Keratinocyte (primary cell): ENCODE results near the gene DRC1. TPM values are rescaled to one million over a fixed set of nuclear protein-coding genes. Genes with fewer than 3 reads are reported as not detected.

ENCODE experiments used
- DNase-seq: peaks from one replicate; pipeline ENCODE4 v3.0.0-alpha.2; 2011; ENCODE audit warnings: low read depth, missing footprints, low spot score
- FAIRE-seq: peaks from 2 replicates; lab custom pipeline; 2011; peaks lifted over from hg19 to GRCh38; lab: Jason Lieb, UNC
- H2AFZ ChIP-seq: 2 replicates; pipeline ENCODE4 v1.6.0; 2012; ENCODE audit warnings: low read length, control low read depth, inconsistent platforms; ENCODE audit not compliant: control insufficient read depth
- H3K27ac ChIP-seq: 2 replicates; pipeline ENCODE4 v1.5.1; 2011; ENCODE audit warnings: low read length; ENCODE audit not compliant: control insufficient read depth, insufficient read depth
- H3K27me3 ChIP-seq: 3 replicates; pipeline ENCODE4 v1.6.0; 2011; ENCODE audit warnings: low read length; ENCODE audit not compliant: control insufficient read depth, insufficient read depth; ENCODE audit errors: extremely low read depth
- H3K36me3 ChIP-seq, 2 experiments: 2 replicates in 1 of 2; 3 replicates in 1 of 2; pipeline ENCODE4 v1.5.1; 2011; ENCODE audit warnings: low read length in 2 of 2, mild to moderate bottlenecking in 1 of 2; ENCODE audit not compliant: control insufficient read depth in 2 of 2, insufficient read depth in 2 of 2; ENCODE audit errors: extremely low read depth in 1 of 2
- H3K4me1 ChIP-seq: 3 replicates; pipeline ENCODE4 v1.5.1; 2011; ENCODE audit warnings: low read length; ENCODE audit not compliant: control insufficient read depth, insufficient read depth; ENCODE audit errors: extremely low read depth
- H3K4me2 ChIP-seq: 3 replicates; pipeline ENCODE4 v1.6.0; 2011; ENCODE audit warnings: low read depth, low read length; ENCODE audit not compliant: control insufficient read depth, insufficient read depth; ENCODE audit errors: extremely low read depth
- H3K4me3 ChIP-seq, 3 experiments: fragments of 200-600 bp in 1 of 3; sonication (generic) in 1 of 3; 2 replicates in 2 of 3; 3 replicates in 1 of 3; pipeline ENCODE4 v1.5.1; 2011 to 2016; ENCODE audit warnings: low read length in 3 of 3, mild to moderate bottlenecking in 3 of 3, control low read depth in 2 of 3, inconsistent platforms in 1 of 3, low read depth in 1 of 3, mixed read lengths in 1 of 3, mixed run types in 1 of 3, moderate library complexity in 1 of 3; ENCODE audit not compliant: control insufficient read depth in 2 of 3, insufficient read depth in 2 of 3; ENCODE audit errors: extremely low read depth in 1 of 3
- H3K79me2 ChIP-seq: 2 replicates; pipeline ENCODE4 v1.6.0; 2012; ENCODE audit warnings: low read length; ENCODE audit not compliant: control insufficient read depth, insufficient read depth
- H3K9ac ChIP-seq: 3 replicates; pipeline ENCODE4 v1.6.0; 2011; ENCODE audit warnings: low read length; ENCODE audit not compliant: control insufficient read depth, insufficient read depth; ENCODE audit errors: extremely low read depth
- H3K9me1 ChIP-seq: 3 replicates; pipeline ENCODE4 v1.6.0; 2011; ENCODE audit warnings: low read length; ENCODE audit not compliant: control insufficient read depth, insufficient read depth; ENCODE audit errors: extremely low read depth
- H3K9me3 ChIP-seq: 2 replicates; pipeline ENCODE4 v1.5.1; 2012; ENCODE audit warnings: low read depth, low read length; ENCODE audit not compliant: control insufficient read depth
- H4K20me1 ChIP-seq: 3 replicates; pipeline ENCODE4 v1.6.0; 2011; ENCODE audit warnings: low read length; ENCODE audit not compliant: control insufficient read depth, insufficient read depth; ENCODE audit errors: extremely low read depth
- EZH2 ChIP-seq: IDR thresholded peaks from one replicate; pipeline ENCODE4 v1.6.1; 2012; ENCODE audit warnings: inconsistent platforms, mild to moderate bottlenecking, low read length, moderate library complexity
- dilution Hi-C: fragments of 300-500 bp; cut with MboI; formaldehyde crosslinking; loops from one replicate; pipeline ENCODE4 v1.7.0; 2020; ENCODE audit warnings: low sequenced_read_pairs; ENCODE audit not compliant: extremely low pct_ligation_motif_present
- polyA plus RNA-seq, 5 experiments: library from polyadenylated mRNA; depleted of rRNA in 3 of 5; stranded (reverse) in 3 of 5; stranded (forward) in 1 of 5; unstranded in 1 of 5; fragments of >200 nt; gene quantifications; 1 replicate in 1 of 5; 2 replicates in 3 of 5; 3 replicates in 1 of 5; pipeline versions ENCODE4 v1.2.1 to v1.2.3, GENCODE V29; 2011 to 2012; ENCODE audit warnings: missing spikeins in 2 of 5, low read depth in 1 of 5, low replicate concordance in 1 of 5
- TF ChIP-seq, protein P1 (sequence below), 3 experiments: IDR thresholded peaks in 1 of 3; conservative IDR thresholded peaks in 1 of 3; optimal IDR thresholded peaks in 1 of 3; 2 replicates in 2 of 3; 3 replicates in 1 of 3; pipeline versions ENCODE3 to v1.5.1; 2011; ENCODE audit warnings: low read length in 3 of 3, mild to moderate bottlenecking in 3 of 3, moderate library complexity in 2 of 3, control low read depth in 1 of 3, inconsistent platforms in 1 of 3; ENCODE audit not compliant: insufficient read depth in 2 of 3; ENCODE audit errors: extremely low read depth in 1 of 3

The DRC1 gene
- polyA plus RNA-seq, 1 donor (not counting 4 experiments of a cell fraction or from before 2014, with no cell fraction given): not detected

DNA sequence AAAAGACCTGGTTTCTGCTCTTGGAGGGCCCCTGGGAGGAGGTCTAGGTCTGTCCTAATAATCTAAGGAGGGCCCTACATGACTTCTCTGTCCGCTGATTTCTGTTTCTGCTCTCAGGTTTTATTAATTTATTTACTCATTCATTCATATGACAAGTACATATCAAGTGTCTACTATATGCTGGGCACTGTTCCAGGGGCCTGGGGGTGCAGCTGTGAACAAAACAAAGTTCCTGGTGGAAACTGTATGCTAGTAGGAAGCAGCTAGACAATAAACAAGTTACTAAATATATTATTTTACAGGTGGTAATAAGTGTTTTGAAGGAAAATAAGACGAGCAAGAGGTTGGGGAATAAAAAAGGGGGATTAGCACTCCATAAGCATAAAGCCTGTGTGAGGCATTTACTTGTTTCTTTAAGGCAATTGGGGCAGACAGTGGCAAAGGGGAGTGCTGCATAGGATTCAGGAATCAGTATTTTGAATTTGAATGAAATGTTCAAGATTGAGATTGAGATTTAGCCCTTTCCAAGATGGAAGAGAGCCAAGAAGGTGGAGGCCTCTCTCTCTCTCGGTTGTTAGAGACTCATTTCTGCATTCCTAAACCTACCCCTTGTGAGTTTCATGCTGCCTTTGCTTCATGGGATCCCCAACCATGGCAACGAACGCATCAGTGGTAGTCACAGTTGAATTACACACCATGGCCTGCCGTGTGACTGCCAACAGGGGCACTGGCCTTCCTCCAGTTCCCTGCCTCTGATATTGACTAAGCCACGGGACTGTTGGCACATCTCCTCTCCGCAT, 28.3 kb downstream of the DRC1 start:
- dilution Hi-C loops: no loop called here
- no peak overlapping the region for H3K27ac ChIP-seq
- no peaks in the 10 kb centered on the region for H3K9me3 ChIP-seq
- H3K9ac ChIP-seq: no peak overlapping the region
- no peak for FAIRE-seq
- H3K4me2 ChIP-seq: no peak overlapping the region
- H3K9me1 ChIP-seq: no peaks in the 10 kb centered on the region
- no peaks in the 10 kb centered on the region for H3K36me3 ChIP-seq
- no peak overlapping the region for H2AFZ ChIP-seq
- no peak overlapping the region for H3K4me3 ChIP-seq
- DNase-seq: no peak
- no peaks in the 10 kb centered on the region for H3K79me2 ChIP-seq
- TF ChIP-seq, protein P1, sequence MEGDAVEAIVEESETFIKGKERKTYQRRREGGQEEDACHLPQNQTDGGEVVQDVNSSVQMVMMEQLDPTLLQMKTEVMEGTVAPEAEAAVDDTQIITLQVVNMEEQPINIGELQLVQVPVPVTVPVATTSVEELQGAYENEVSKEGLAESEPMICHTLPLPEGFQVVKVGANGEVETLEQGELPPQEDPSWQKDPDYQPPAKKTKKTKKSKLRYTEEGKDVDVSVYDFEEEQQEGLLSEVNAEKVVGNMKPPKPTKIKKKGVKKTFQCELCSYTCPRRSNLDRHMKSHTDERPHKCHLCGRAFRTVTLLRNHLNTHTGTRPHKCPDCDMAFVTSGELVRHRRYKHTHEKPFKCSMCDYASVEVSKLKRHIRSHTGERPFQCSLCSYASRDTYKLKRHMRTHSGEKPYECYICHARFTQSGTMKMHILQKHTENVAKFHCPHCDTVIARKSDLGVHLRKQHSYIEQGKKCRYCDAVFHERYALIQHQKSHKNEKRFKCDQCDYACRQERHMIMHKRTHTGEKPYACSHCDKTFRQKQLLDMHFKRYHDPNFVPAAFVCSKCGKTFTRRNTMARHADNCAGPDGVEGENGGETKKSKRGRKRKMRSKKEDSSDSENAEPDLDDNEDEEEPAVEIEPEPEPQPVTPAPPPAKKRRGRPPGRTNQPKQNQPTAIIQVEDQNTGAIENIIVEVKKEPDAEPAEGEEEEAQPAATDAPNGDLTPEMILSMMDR (optimal IDR thresholded peaks at IDR 0.05 in 1 of 3, IDR thresholded peaks at IDR 0.05 in 1 of 3, conservative IDR thresholded peaks at IDR 0.05 in 1 of 3; ENCODE audit: extremely low read depth in 1 of 3, insufficient read depth in 2 of 3, low read length in 3 of 3): no peak
- no peak for TF ChIP-seq EZH2
- H3K27me3 ChIP-seq: peaks cover 8% of the 10 kb centered on the region
- H3K4me1 ChIP-seq: no peaks in the 10 kb centered on the region
- H4K20me1 ChIP-seq: no peaks in the 10 kb centered on the region

GRCh38 chr2:26430826-26431225, 29.1 kb downstream of the DRC1 start:
- H3K27ac ChIP-seq: no peak overlapping the region
- TF ChIP-seq, protein P1 (optimal IDR thresholded peaks at IDR 0.05 in 1 of 3, IDR thresholded peaks at IDR 0.05 in 1 of 3, conservative IDR thresholded peaks at IDR 0.05 in 1 of 3; ENCODE audit: extremely low read depth in 1 of 3, insufficient read depth in 2 of 3, low read length in 3 of 3): no peak
- no peak for TF ChIP-seq EZH2
- H3K4me1 ChIP-seq: no peaks in the 10 kb centered on the region
- no peaks in the 10 kb centered on the region for H3K79me2 ChIP-seq
- dilution Hi-C loops: no loop called here
- DNase-seq: no peak
- H3K4me3 ChIP-seq: no peak overlapping the region
- H4K20me1 ChIP-seq: no peaks in the 10 kb centered on the region
- no peaks in the 10 kb centered on the region for H3K9me3 ChIP-seq
- H3K4me2 ChIP-seq: no peak overlapping the region
- no peak for FAIRE-seq
- no peaks in the 10 kb centered on the region for H3K36me3 ChIP-seq
- peaks cover 8% of the 10 kb centered on the region for H3K27me3 ChIP-seq
- H2AFZ ChIP-seq: no peak overlapping the region
- H3K9me1 ChIP-seq: no peaks in the 10 kb centered on the region
- no peak overlapping the region for H3K9ac ChIP-seq
